Chondrocyte (in vitro differentiated cells): ENCODE measurements around the gene ARF6. TPM values are rescaled to one million over a fixed set of nuclear protein-coding genes. Genes with fewer than 3 reads are reported as not detected.
A peak's percentile ranks its signal among the peaks of the same experiment; 100 is the strongest.
"Not testable (repeated sequence)": the region's sequence is repeated elsewhere in the genome, so short reads cannot be mapped to it uniquely, and the experiment has no call there.

Source experiments
- DNase-seq: peaks from one replicate; pipeline ENCODE4 v3.0.0; 2021; ENCODE audit warnings: mixed read lengths, low spot score
- H3K27ac Mint-ChIP-seq: one replicate; pipeline ENCODE4 v1.8.0; 2021; ENCODE audit warnings: mild to moderate bottlenecking, moderate library complexity, mixed read lengths; ENCODE audit not compliant: unreplicated experiment
- H3K27me3 Mint-ChIP-seq: 2 replicates; pipeline ENCODE4 v1.8.0; 2021; ENCODE audit warnings: low read depth, mixed read lengths
- H3K36me3 Mint-ChIP-seq: 2 replicates; pipeline ENCODE4 v1.8.0; 2021; ENCODE audit warnings: low read depth, mixed read lengths
- H3K4me1 Mint-ChIP-seq: 2 replicates; pipeline ENCODE4 v1.8.0; 2021; ENCODE audit warnings: low read depth, mild to moderate bottlenecking, mixed read lengths
- H3K4me3 Mint-ChIP-seq: one replicate; pipeline ENCODE4 v1.8.0; 2021; ENCODE audit warnings: mild to moderate bottlenecking, moderate library complexity, mixed read lengths; ENCODE audit not compliant: unreplicated experiment
- H3K9me3 Mint-ChIP-seq: 2 replicates; pipeline ENCODE4 v1.8.0; 2021; ENCODE audit warnings: low read depth, mixed read lengths
- total RNA-seq: library from RNA; stranded (reverse); gene quantifications from 3 replicates; pipeline ENCODE4 v1.2.1, GENCODE V29; 2021
- TF ChIP-seq, protein P1 (sequence below): fragments of 200-600 bp; sonication (generic); IDR thresholded peaks from 2 replicates; pipeline ENCODE4 v1.5.0; 2021; ENCODE audit warnings: antibody characterized with exemption, mild to moderate bottlenecking, moderate library complexity

The ARF6 gene
- total RNA-seq, 1 donor from 2014 or later = 53.2 TPM

DNA sequence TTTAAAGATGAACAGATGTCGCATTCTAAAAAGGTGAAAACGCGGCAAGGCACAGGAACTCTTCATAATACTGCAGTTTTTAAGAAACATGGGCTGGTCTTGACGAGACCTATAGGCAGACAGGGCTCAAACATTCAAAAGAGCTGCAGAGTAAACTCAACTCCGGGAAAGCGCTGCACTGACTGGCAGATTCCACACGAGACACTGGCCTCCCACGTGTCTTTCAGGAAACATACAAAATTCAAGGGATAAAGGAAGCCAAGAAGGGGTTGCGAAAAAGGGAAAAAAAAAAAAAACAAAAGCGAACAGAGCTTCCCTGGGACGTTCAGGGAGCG lies 614 bp upstream of the ARF6 start:
- Mint-ChIP-seq H3K9me3 (no peaks in the 10 kb centered on the region), H3K36me3 (peaks cover 22% of the 10 kb centered on the region), H3K4me3 (peak overlapping the region; percentile 92), H3K27me3 (no peaks in the 10 kb centered on the region), H3K4me1 (peaks cover 40% of the 10 kb centered on the region), H3K27ac (peak overlapping the region; percentile 100)
- TF ChIP-seq, protein P1, sequence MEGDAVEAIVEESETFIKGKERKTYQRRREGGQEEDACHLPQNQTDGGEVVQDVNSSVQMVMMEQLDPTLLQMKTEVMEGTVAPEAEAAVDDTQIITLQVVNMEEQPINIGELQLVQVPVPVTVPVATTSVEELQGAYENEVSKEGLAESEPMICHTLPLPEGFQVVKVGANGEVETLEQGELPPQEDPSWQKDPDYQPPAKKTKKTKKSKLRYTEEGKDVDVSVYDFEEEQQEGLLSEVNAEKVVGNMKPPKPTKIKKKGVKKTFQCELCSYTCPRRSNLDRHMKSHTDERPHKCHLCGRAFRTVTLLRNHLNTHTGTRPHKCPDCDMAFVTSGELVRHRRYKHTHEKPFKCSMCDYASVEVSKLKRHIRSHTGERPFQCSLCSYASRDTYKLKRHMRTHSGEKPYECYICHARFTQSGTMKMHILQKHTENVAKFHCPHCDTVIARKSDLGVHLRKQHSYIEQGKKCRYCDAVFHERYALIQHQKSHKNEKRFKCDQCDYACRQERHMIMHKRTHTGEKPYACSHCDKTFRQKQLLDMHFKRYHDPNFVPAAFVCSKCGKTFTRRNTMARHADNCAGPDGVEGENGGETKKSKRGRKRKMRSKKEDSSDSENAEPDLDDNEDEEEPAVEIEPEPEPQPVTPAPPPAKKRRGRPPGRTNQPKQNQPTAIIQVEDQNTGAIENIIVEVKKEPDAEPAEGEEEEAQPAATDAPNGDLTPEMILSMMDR = no peak
- DNase-seq = no peak

DNA sequence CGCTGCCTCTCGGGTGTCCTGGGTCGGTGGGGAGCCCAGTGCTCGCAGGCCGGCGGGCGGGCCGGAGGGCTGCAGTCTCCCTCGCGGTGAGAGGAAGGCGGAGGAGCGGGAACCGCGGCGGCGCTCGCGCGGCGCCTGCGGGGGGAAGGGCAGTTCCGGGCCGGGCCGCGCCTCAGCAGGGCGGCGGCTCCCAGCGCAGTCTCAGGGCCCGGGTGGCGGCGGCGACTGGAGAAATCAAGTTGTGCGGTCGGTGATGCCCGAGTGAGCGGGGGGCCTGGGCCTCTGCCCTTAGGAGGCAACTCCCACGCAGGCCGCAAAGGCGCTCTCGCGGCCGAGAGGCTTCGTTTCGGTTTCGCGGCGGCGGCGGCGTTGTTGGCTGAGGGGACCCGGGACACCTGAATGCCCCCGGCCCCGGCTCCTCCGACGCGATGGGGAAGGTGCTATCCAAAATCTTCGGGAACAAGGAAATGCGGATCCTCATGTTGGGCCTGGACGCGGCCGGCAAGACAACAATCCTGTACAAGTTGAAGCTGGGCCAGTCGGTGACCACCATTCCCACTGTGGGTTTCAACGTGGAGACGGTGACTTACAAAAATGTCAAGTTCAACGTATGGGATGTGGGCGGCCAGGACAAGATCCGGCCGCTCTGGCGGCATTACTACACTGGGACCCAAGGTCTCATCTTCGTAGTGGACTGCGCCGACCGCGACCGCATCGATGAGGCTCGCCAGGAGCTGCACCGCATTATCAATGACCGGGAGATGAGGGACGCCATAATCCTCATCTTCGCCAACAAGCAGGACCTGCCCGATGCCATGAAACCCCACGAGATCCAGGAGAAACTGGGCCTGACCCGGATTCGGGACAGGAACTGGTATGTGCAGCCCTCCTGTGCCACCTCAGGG lies 679 bp downstream of the ARF6 start:
- H3K4me3 Mint-ChIP-seq = peak overlapping the region; percentile 92
- no peak for DNase-seq

DNA sequence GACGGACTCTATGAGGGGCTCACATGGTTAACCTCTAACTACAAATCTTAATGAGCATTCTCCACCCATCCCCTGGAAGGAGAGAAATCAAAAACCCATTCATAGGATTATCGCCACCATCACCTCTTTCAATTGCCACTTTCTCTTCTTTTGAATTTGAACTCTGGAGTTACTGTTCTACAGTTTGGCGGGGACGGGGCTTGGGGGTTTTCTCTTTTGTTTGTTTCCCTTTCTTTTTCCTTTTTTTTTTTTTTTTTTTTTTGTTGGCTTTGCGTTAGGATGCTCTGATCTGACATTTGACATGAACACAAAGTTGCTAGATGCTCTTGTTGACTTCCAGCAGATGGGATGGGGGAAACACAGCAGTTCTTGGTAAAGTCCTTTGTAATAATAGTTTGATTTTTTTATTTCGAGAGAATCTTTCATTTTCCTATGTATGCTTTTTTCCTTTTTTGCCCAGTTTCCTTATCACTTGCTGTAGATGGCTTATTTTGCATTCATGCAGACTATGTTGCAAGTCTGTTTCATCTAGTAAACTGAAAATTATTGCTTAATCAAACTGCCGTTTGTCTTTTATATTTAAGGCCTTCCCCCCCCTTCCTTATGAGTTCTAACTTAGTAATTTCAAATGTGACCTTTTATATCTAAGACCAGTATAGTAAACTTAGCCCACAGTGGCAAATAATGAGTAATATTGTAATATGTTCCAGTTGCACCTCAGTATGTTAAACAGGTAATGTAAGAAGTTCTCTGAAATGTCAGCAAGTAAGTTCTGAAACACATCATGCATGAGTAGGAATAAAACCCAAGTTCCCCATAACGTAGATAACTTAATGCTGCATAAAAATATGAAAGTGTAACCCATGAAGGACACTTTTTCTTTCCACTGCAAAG lies 1.6 kb downstream of the ARF6 start:
- H3K4me3 Mint-ChIP-seq = peak overlapping the region; percentile 92
- peak overlapping the region; percentile 95 for H3K27ac Mint-ChIP-seq
- H3K36me3 Mint-ChIP-seq = peaks cover 23% of the 10 kb centered on the region
- not testable (repeated sequence) for DNase-seq, H3K9me3 Mint-ChIP-seq, H3K27me3 Mint-ChIP-seq
- peaks cover 59% of the 10 kb centered on the region for H3K4me1 Mint-ChIP-seq

More for the DNA sequence above, 679 bp downstream of the ARF6 start:
- Mint-ChIP-seq H3K9me3 (no peaks in the 10 kb centered on the region), H3K27ac (peak overlapping the region; percentile 100), H3K4me1 (peaks cover 50% of the 10 kb centered on the region), H3K27me3 (no peaks in the 10 kb centered on the region), H3K36me3 (peaks cover 23% of the 10 kb centered on the region)
- TF ChIP-seq, protein P1 = no peak

DNA sequence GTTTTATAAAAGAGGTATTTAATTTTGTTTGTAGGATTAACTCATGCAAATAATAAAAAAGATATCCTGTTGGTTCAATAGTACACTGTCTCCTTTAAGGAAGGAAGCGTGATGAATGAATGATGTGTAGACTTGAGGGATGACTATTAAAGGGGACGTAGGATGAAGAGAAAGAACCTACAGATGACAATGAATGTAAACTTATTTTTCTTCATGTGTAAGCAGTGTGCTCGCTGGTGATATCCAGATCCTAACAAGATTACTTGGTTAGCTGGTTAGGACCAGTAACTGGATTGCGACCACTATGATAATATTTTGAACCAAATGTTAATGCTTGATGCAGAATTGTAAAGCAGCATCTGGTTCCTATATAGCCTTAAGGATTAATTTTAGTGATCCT lies 2.6 kb downstream of the ARF6 start:
- Mint-ChIP-seq H3K4me3 (peak overlapping the region; percentile 92), H3K36me3 (peaks cover 23% of the 10 kb centered on the region), H3K27ac (peak overlapping the region; percentile 28), H3K27me3 (no peaks in the 10 kb centered on the region), H3K9me3 (no peaks in the 10 kb centered on the region), H3K4me1 (peaks cover 61% of the 10 kb centered on the region)
- TF ChIP-seq, protein P1 = no peak
- no peak for DNase-seq

DNA sequence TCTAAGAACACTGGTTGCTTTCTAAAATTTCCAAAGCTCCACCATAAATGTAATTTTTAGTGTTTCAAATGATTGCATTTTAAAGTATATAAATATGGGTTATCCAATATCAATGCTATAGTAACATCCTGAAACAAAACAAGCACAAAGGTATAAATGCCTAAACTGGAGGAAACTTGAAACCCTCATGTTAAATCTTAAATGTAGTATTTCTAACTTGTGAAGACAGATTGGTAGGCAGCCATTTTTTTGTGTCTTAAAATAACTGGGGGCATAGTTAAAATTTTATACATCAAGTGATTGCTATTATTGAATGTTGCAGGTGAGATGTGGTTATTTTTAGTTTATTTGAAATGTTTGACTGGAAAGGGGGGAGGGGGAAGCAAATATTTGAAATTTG lies 3.4 kb downstream of the ARF6 start:
- not testable (repeated sequence) for H3K27me3 Mint-ChIP-seq, DNase-seq, H3K9me3 Mint-ChIP-seq
- Mint-ChIP-seq H3K27ac (peak overlapping the region; percentile 18), H3K36me3 (peaks cover 23% of the 10 kb centered on the region), H3K4me3 (peak overlapping the region; percentile 92), H3K4me1 (peaks cover 61% of the 10 kb centered on the region)

DNA sequence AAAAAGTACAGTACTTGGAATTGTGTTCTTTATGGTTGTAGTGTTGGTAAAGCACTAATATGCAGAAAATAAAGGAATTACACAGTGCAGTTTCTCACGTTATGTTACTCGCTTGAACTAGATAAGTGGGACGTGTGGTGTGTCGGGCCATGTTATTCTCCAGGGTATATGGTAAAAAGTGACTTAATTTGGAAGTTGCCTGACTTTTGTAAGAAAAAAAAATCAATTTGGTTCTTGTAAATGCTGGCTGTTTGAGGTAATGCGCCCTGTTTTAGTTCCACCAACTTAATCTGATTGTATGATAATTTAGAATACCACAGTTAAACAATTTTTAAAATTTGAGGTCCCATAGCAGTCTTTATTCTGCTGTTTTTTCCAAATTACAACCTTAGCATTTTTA lies 4.1 kb downstream of the ARF6 start:
- H3K4me3 Mint-ChIP-seq = peak overlapping the region; percentile 92
- peak overlapping the region; percentile 41 for H3K27ac Mint-ChIP-seq

More for the DNA sequence above, 4.1 kb downstream of the ARF6 start:
- Mint-ChIP-seq H3K9me3 (no peaks in the 10 kb centered on the region), H3K36me3 (peaks cover 23% of the 10 kb centered on the region), H3K27me3 (no peaks in the 10 kb centered on the region), H3K4me1 (peaks cover 57% of the 10 kb centered on the region)
- no peak for DNase-seq
- TF ChIP-seq, protein P1 = peak; percentile 22
